Stimulated activated CD8-positive, alpha-beta memory T cell treated with anti-CD3 and anti-CD28 coated beads, Interleukin-2, amount 100 ng/mL, for 1 hour (primary cell): Measurements from ENCODE around the gene FGFR3.
"Not testable (repeated sequence)": the region's sequence is repeated elsewhere in the genome, so short reads cannot be mapped to it uniquely, and the experiment has no call there.

Experiments used
- DNase-seq, 2 donors: peaks; one replicate each; pipeline ENCODE4 v3.0.0-alpha.2; 2020; ENCODE audit warnings: low read depth in 2 of 2

The FGFR3 gene

DNA sequence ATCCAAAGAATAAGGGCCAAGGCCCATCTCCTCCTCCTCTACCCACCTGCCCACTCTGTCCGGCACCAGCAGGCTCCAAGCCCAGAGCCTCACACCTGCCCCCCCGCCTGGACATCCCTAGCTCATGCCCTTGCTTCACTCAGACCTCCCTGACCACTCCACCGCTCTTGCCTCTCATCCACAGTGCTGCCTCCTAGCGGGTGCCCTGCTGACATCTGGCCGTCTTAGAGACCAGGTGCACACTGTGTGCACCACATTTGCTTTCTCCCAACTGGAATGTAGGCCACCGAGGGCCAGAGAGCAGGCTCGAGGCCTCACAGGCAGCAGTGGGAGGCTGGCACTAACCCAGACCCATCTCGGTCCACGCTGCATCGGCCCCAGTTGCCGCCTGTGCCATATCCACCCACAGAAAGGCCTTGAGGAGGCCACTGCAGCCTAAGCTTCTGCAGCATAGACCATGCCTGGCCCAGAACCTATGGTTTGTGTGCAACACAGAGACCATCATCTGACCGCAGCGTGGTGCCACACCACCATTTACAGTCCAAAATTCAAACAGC is 49.3 kb downstream of the FGFR3 start:
- DNase-seq, result no peak

DNA sequence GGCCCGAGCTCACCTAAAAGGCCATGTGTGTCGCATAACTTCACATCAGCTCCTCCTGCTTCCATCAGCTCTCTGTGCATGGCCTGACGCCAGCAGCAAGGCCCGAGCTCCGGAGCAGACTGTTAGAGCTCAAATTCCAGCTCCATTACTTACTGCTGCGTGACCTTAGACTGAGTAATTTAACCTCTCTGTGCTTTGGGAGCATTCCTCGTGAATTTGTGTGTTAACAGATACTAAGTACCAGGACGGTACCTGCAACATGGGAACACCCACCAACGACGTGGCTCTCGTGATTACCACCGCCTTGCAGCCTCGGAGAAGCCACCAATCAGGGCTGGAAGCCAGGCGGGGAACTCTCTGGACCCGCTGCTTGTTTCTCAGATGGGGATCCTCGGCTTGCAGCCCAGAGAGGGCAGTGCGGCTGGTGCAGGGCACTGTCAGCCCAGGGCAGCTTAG is 49.9 kb downstream of the FGFR3 start:
- no peak for DNase-seq

DNA sequence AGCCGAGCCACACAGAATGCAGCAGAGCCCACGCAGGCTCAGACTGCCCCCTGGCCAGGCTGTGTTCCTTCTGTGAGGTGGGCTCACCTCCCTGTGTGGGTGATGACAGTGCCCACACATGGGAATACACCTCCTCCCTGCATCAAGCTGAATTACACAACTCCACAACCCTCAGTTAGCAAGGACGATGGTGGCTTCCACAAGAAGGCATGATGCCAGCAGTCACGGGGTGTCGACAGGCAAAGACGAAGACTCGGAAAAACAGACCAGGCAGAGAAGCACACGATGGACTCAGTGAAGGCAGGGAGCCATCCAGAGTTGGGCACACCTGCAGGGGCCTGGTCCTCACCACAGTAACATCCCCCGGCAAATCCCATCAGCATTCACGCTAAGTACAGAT is 50.8 kb downstream of the FGFR3 start:
- DNase-seq, result no peak

DNA sequence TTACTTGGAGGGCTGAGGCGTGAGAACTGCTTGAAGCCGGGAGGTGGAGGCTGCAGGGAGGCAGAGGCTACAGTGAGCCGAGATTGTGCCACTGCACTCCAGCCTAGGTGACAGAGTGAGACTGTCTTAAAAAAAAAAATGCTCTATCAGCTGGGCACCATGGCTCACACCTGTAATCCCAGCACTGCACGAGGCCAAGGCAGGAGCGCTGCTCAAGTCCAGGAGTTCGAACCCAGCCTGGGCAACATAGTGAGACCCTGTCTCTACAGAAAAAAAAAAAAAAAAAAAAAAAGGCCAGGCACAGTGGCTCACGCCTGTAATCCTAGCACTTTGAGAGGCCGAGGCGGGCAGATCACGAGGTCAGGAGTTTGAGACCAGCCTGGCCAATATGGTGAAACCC is 51.5 kb downstream of the FGFR3 start:
- not testable (repeated sequence) for DNase-seq

DNA sequence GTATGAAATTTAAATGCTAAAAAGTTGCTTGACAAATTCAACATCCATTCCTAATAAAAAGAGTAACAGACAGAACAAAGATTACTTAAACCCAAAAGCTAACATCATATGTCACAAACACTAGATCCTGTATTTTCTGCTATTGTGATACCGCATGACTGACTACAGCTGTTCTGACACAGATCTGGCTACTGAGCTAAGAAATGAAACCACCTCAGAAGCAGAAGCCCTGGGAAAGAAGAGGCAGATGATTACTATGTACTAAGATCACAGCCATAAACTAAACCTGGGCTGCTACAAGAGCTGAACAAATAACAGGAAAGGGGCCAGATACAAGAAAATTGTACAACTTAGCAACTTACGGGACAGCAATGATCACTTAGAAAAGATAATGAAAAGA is 53.5 kb downstream of the FGFR3 start:
- no peak for DNase-seq

DNA sequence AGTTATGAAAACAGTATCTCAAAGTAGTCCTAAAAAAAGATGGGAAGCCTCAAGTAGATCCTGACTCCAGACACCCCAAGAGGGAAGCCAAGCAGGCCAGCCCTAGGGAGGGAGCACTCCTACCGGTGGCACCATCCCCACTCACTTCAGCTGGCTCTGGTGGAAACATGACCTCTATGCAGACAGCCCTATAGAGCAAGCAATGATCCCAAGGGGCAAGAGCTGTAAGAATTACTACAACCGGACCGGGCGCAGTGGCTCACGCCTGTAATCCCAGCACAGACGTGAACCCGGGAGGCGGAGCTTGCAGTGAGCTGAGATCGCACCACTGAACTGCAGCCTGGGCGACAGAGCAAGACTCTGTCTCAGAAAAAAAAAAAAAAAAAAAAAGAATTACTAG is 57.2 kb downstream of the FGFR3 start:
- no peak for DNase-seq

DNA sequence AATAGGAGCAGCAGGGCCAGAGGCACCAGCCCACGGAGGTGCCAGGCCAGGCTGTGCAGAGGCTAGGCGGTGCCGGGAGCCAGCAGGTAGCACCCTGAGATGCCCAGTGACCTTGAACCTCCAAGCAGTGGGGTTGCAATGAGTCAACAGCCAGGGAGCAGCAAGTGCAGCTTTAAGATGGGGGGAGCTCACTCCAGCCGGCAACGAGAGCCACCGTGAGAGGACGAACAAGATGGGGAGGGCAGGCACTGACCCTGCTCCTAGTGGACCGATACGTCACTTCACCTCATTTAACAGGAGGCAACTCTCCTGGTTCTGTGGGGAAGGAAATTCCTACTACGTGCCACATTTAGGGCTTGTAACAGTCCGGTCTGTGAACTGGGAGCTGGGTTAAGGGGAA is 58.1 kb downstream of the FGFR3 start:
- DNase-seq, result no peak

DNA sequence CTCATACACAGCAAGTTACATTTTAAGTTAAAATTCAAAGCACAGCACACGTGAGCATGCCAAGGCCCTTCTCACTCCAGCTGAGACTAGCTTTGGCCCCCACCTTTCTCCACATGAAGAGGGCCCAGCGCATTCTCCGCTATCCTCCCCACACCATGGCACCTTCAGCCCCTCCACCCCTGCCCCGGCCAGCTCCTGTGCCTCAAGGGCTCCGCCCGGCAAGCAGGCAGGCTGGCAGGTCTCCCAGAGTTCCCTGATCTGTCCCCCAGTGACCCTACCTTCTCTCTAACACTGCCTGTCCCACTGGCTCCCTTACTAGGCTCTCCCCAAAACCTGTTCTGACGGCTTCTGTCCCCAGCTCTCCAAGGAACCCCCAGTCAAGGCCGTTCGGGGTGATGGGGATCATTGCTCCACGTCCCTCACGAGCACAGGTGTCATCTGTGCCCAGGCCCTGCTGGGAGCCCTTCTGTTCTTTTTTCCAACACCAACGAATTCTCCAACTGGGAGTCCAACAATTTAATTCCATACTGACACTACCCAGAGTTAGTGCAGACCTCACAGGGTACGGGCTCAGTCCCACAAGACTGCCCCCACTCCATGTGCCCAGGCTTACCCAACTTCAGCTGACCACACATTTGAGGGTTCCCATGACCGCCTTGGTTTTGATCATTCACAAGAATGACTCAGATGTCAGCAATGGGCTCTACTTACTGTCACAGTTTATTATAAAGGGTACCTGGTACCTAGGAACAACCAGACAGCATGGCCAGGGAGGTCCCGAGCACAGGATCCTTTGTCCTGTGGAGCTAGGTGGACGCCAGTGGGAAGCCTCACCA is 58.7 kb downstream of the FGFR3 start:
- DNase-seq, result no peak

DNA sequence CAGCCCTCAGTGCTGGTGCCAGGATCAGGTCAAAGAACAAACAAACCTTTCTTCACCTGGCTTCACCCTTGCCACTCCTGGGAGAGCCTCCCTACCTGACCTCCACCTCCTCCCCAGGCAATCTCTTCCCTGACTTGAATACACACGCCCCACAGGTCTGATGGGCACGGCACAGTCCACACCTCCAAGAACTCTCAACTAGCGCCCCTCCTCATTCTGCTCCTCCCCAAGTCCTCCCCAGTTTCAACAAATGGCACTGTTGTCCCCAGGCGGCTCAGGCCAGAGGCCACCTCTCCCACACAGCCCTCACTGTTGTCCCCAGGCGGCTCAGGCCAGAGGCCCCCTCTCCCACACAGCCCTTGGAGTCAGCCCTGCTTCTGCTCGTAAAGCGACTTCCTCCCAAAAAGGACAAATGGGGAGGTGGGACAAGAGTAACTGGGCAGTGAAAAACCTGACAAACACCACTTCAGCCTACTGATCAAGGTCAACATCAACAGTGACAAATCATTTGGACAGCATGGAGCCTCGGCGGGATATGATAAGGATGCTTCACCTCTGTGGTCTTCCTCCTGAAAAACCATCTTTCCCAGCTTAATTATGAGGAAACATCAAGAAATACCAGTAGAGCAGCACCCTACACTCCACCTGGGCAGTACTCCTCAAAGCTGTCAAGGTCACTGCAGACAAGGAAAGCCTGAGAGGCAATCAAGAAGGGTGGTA is 60.0 kb downstream of the FGFR3 start:
- no peak for DNase-seq

DNA sequence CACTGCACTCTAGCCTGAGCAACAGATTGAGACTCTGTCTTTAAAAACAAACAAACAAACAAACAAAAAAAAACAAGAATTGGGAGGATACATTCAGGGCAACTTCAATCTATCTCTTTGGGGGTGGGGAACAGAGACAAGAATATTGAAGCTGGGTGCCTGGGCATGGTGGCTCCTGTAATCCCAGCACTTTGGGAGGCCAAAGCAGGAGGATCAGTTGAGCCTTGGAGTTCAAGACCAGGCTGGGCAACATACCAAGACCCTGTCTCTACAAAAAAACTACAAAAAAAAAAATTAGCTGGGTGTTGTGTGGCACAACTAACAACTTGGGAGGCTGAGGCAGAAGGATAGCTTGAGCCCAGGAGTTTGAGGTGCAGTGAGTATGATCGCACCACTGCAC is 61.7 kb downstream of the FGFR3 start:
- no peak for DNase-seq

DNA sequence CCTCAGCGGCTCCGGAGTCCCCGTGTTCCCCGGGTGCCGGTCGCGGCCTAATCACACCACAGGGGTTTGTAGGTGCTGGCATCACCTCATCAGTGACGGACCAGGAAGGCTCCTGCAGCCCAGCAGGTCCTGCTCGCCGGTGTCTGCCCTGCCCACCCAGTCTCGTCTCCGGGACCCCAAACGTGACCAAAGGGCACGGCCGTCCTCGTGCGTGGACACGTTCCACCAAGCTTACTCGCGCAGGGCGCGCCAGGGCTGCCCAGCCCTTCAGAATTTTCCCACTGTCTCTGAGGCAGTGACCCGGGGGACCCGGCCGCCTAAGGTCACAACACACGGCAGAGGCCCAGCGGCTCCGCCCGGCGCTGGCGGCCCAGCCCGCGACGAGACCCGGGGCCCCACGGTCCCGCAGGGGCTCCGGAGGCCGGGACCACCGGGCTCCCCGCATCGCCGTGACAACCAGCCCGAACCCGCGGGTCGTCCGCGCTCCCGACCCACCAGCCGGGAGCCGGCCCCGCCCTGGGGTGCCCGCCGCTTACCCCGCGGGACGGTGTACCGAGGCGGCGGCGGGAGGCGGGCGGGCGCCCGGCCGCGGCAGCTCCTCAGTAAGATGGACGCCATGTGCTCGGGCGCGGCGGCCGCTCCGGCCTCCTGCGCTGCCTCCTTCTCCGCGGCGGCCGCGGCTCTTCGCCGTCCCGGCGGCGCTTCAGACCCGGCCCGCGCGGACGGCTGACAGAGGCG is 62.4 kb downstream of the FGFR3 start:
- DNase-seq, result no peak

DNA sequence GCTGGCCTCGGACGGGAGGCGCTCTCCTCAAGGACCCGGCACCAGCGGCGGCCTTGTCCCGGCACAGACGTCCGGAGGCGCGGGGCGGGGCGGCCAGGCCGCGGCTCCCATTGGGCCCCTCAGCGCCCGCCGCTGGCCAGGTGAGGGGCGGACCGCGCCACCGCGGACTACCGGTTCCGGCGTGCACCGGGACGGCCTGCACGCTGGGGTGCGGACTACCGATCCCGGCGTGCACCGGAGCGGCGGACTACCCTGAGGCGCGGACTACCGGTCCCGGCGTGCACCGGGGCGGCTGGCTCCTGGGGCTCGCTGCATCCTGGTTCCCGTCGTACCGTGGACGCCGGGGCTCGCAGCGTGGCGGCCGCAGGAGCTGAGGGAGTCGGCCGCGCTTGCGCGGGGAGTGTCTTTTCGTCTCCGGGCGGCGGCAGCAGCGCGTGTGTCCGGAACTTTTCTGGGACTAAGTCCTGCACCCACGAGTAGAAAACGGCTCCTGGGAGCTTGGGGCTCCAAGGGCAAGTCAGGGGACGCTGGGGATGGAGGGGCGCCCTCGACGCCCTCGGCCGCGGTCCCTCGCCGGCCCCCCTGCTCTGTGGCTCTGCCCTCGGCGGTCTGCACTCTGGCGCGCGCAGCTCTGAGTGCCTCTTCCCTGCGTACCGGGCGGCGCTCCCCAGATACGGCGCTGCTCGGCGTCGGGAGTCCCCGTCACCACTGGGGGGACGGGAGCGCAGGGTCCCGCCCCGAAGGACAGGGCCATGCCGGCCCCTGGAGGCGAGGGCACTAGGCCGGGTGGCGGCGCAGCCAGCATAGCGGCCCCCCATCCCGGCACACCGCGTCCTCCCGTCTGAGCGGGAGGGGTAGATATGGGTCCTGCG is 63.2 kb downstream of the FGFR3 start, which contains the start of gene LETM1:
Gene LETM1, minus strand, starts transcription at position 86 of the 872 bp plus-strand sequence. CDS start 206 bp downstream, outside the sequence.
- peak; percentile 81 to 85 for DNase-seq

DNA sequence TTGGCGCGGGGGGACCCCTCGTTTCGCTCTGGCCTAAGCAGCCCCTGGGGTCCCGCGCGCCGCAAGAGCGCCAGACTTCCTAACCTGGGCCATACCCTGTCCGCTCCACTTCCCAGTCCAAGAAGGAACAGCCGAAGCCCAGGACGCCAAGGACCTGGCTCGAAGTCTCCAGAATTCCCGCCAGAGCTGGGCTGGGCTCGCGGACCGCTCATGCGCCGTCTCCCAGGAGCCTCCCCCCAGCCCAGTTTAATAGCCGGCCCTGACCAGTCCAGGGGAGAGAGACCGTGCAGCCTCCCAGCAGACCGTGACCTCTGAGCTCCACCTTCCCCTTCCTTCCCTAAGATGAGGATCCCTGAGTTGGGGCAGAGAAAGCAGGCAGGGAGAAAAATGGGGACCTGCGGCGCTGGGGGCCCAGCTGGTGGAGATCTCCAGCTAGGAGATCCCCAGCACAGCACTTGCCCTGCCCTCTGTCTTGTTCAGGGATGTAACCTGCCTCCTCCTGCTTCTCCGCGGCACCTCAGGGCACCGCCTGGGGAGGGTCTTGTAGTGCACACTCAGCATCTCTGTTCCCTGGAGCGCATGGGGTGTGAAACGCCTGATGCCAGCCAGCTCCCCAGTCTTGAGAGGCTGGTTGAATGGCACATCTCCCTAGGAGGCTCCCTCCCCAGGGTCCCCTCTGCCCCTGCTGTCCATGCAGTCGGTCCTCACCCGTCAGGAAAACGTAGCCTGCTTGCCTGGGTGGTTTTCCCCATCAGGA is 64.0 kb downstream of the FGFR3 start:
- DNase-seq, result no peak

DNA sequence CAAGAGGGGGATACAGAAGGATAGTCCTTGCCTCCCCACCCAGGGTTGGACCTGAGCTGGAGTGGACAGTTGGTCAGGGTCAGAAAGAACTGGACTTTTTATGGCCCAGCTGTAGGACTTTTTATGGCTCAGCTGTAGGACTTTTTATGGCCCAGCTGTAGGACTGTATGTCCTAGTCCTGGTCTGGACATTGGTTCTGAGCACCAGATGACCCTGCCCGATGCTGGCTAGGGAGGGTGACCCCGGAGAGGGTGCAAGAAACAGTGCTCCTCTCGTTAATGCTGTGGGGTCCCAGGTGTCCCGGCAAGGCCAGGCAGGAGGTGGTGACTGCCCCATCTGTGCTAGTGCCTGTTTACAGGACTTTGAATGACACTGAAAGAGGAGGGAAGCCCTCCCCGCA is 64.8 kb downstream of the FGFR3 start:
- no peak for DNase-seq
